Ovary (tissue), 9 donors: ENCODE measurements around the gene DGAT2. TPM values are rescaled to one million over a fixed set of nuclear protein-coding genes. Genes with fewer than 3 reads are reported as not detected.
"Not testable (repeated sequence)": the region's sequence is repeated elsewhere in the genome, so short reads cannot be mapped to it uniquely, and the experiment has no call there.

Source experiments
- DNase-seq, 5 donors: peaks; one replicate each; pipeline ENCODE4 v3.0.0-alpha.2; 2019 to 2020
- H3K27ac ChIP-seq, 2 donors: fragments of 200-600 bp; one replicate each; pipeline versions ENCODE4 v1.5.1 to v1.8.0; 2019 to 2022
- H3K27me3 ChIP-seq: fragments of 200-600 bp; one replicate; pipeline ENCODE4 v1.8.0; 2022
- H3K36me3 ChIP-seq: fragments of 200-600 bp; sonication (generic); one replicate; pipeline ENCODE4 v1.5.1; 2019
- H3K4me1 ChIP-seq: one replicate; pipeline ENCODE4 v1.8.1; 2013; ENCODE audit warnings: mild to moderate bottlenecking, moderate library complexity; ENCODE audit not compliant: insufficient read depth
- H3K4me3 ChIP-seq: fragments of 200-600 bp; sonication (generic); one replicate; pipeline ENCODE4 v1.5.1; 2017
- H3K9me3 ChIP-seq, 2 donors: fragments of 200-600 bp in 1 of 2; sonication (generic) in 1 of 2; one replicate each; pipeline versions ENCODE4 v1.5.1 to v1.8.1; 2013 to 2019; ENCODE audit warnings: mild to moderate bottlenecking in 1 of 2, moderate library complexity in 1 of 2
- CTCF ChIP-seq, 3 donors: fragments of 450-650 bp in 2 of 3; fragments of 200-600 bp in 1 of 3; IDR thresholded peaks; one replicate each; pipeline versions ENCODE4 v1.5.1 to v1.8.0; 2016 to 2022; ENCODE audit warnings: antibody characterized with exemption in 3 of 3, mild to moderate bottlenecking in 1 of 3
- EP300 ChIP-seq: sonication (generic); formaldehyde crosslinking; IDR thresholded peaks from one replicate; pipeline ENCODE4 v1.6.1; 2017; ENCODE audit warnings: antibody characterized with exemption
- POLR2A ChIP-seq: fragments of 450-650 bp; IDR thresholded peaks from one replicate; pipeline ENCODE4 v1.6.1; 2017; ENCODE audit warnings: antibody characterized with exemption, mild to moderate bottlenecking, moderate library complexity
- WGBS, 3 donors: extraction: QIAGEN DNeasy Blood & Tissue Kit in 1 of 3; methylation state at CpG; one replicate each; pipeline versions ENCODE4 v1.1.5 to v1.1.7; 2013 to 2017; 5-methylcytosine and 5-hydroxymethylcytosine counted together
- intact Hi-C, 4 donors: fragments of 100-400 bp; cut with DNase I; formaldehyde crosslinking; loops; one replicate each; pipeline versions ENCODE4 v1.11.0 to v1.15.1; 2022 to 2023
- polyA plus RNA-seq, 2 donors: library from polyadenylated mRNA; stranded (reverse); fragments of 200-250 nt in 1 of 2; fragments of 350-450 nt in 1 of 2; fragmentation: Illumina TruSeq in 1 of 2; extraction: RNeasy Lipid Tissue Mini Kit (QIAGEN cat#74804) in 1 of 2; gene quantifications; one replicate each; pipeline ENCODE4 v1.2.3, GENCODE V29; 2013 to 2014
- total RNA-seq, 7 donors: library from RNA; depleted of rRNA in 2 of 7; stranded (reverse); fragments of >200 nt in 2 of 7; fragmentation: NEBNext Ultra II Directional in 3 of 7; extraction: Animal tissue kit (Norgen Biotek cat#: 25700) in 3 of 7; gene quantifications; one replicate each; pipeline versions ENCODE4 v1.1.0 to v1.2.4, GENCODE V29; 2016 to 2023
- donor health status: DM: no; HTN: no; CAD: no; lungs with moderate emphysema.
- donor health status: DM: no; HTN: no; CAD: no.
- donor health status: Bipolar disorder and iron deficiency.
- donor health status: DM: yes; HTN: yes; CAD: no.
- donor health status: DM: no; HTN: no; CAD: no.
- donor health status: DM: yes; HTN: yes; CAD: no.

DGAT2 gene
- total and polyA plus RNA-seq, 9 donors = 0.69 to 21.1 (median 1.6) TPM

GRCh38 chr11:75745807-75746206 is 22.8 kb upstream of the DGAT2 start:
- whole genome bisulfite sequencing, 3 donors = 82 to 89% (median 83%) methylated on average over 5 of the region's 5 CpGs
- Histone ChIP-seq H3K9me3 (no peaks in the 10 kb centered on the region), H3K27ac (no peak overlapping the region), H3K4me3 (no peak overlapping the region), H3K36me3 (no peaks in the 10 kb centered on the region), H3K27me3 (no peaks in the 10 kb centered on the region), H3K4me1 (no peaks in the 10 kb centered on the region)
- intact Hi-C loops = no loop called here
- TF ChIP-seq EP300 (no peak), CTCF (IDR thresholded peaks at IDR 0.05) (no peak), POLR2A (no peak)
- no peak for DNase-seq

GRCh38 chr11:75748729-75749273 is 19.8 kb upstream of the DGAT2 start:
- WGBS, 3 donors = 43 to 67% (median 54%) methylated on average over 18 to 25 of the region's 26 CpGs

GRCh38 chr11:75754933-75755332 is 13.6 kb upstream of the DGAT2 start:
- DNase-seq, H3K36me3 ChIP-seq, intact Hi-C loops, H3K9me3 ChIP-seq, H3K27ac ChIP-seq, H3K4me1 ChIP-seq, H3K4me3 ChIP-seq, H3K27me3 ChIP-seq: not testable (repeated sequence)

More at GRCh38 chr11:75748729-75749273, 19.8 kb upstream of the DGAT2 start:
- H3K36me3 ChIP-seq, H3K4me1 ChIP-seq, H3K9me3 ChIP-seq, H3K27ac ChIP-seq, H3K27me3 ChIP-seq, DNase-seq, intact Hi-C loops, H3K4me3 ChIP-seq: not testable (repeated sequence)

- Histone ChIP-seq H3K27me3 (no peaks in the 10 kb centered on the region), H3K36me3 (no peaks in the 10 kb centered on the region), H3K4me3 (no peak overlapping the region), H3K4me1 (no peaks in the 10 kb centered on the region), H3K9me3 (no peaks in the 10 kb centered on the region), H3K27ac (no peak overlapping the region)
- WGBS, 3 donors = 56 to 60% (median 57%) methylated on average over 2 of the region's 2 CpGs
- no peak for DNase-seq
- intact Hi-C loops = no loop called here
- TF ChIP-seq CTCF (IDR thresholded peaks at IDR 0.05) (no peak), POLR2A (no peak), EP300 (no peak)
Observed at GRCh38 chr11:75757651-75758050, 10.9 kb upstream of the DGAT2 start.

GRCh38 chr11:75759832-75760231 is 8.7 kb upstream of the DGAT2 start:
- Histone ChIP-seq H3K4me1 (no peaks in the 10 kb centered on the region), H3K36me3 (no peaks in the 10 kb centered on the region), H3K4me3 (no peak overlapping the region), H3K27ac (no peak overlapping the region), H3K9me3 (no peaks in the 10 kb centered on the region), H3K27me3 (no peaks in the 10 kb centered on the region)
- TF ChIP-seq CTCF (IDR thresholded peaks at IDR 0.05) (no peak), POLR2A (no peak), EP300 (no peak)
- intact Hi-C loops = no loop called here
- no peak for DNase-seq
- WGBS, 3 donors = 72 to 76% (median 74%) methylated on average over 4 of the region's 4 CpGs

- DNase-seq = no peak
- Histone ChIP-seq H3K27ac (no peak overlapping the region), H3K27me3 (no peaks in the 10 kb centered on the region), H3K4me3 (no peak overlapping the region), H3K4me1 (no peaks in the 10 kb centered on the region), H3K36me3 (no peaks in the 10 kb centered on the region), H3K9me3 (no peaks in the 10 kb centered on the region)
- TF ChIP-seq CTCF (IDR thresholded peaks at IDR 0.05) = no peak
- no peak for TF ChIP-seq POLR2A
- TF ChIP-seq EP300 = no peak
- intact Hi-C loops = no loop called here
Observed at GRCh38 chr11:75760243-75760642, 8.3 kb upstream of the DGAT2 start.
